GM19372 (cell line): ENCODE results near the gene DHX58.

ENCODE experiments used
- ATAC-seq: cut with Tn5 transposase; IDR thresholded peaks from one replicate; pipeline ENCODE4 v1.9.1; 2021; ENCODE audit warnings: mild to moderate bottlenecking, low read depth, moderate library complexity; ENCODE audit not compliant: unreplicated experiment

DHX58 gene

DNA sequence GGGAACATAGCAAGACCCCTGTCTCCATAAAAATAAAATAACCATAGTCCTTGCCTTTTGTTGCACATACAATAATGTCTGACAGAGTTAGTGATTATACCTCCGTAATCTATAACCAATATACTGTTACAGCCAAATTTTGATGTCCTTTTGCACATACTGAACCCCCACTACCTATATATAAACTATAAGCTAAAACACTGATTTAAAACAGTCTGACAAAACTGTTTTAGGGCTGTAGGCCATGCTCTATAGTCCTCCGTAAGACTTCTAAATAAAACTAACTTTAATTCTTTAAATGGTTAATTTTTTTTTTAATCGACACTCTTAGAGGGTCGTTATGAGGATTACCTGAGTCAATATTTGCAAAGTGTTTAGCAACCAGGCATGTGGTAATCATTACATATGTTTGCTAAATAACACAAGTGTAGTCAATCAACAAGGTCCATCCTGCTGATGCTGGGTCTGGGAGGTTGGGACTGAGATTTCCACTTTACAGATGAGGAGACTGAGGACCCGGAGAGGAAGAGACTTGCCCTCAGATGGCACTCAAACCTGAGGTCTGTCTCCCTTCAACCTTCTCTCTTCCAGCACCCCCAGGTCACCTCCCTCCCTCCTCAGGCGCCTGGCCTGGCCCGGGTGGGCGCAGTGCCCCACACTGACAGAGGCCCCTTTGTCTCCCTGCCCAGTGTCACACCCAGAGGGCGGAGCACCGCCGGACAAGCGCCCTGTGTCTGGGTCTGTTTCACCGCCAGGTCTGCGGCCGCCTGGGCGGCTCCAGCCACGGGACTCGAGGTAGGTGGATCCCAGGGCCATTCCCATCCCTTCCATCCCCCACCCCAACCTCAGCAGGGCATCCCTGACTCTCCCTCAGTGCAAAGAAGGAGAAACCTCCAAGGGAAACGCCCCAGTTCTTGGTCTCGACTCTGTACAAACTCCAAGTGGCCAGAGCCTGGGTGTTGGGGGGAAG lies 24.5 kb downstream of the DHX58 start:
- no peak for ATAC-seq

DNA sequence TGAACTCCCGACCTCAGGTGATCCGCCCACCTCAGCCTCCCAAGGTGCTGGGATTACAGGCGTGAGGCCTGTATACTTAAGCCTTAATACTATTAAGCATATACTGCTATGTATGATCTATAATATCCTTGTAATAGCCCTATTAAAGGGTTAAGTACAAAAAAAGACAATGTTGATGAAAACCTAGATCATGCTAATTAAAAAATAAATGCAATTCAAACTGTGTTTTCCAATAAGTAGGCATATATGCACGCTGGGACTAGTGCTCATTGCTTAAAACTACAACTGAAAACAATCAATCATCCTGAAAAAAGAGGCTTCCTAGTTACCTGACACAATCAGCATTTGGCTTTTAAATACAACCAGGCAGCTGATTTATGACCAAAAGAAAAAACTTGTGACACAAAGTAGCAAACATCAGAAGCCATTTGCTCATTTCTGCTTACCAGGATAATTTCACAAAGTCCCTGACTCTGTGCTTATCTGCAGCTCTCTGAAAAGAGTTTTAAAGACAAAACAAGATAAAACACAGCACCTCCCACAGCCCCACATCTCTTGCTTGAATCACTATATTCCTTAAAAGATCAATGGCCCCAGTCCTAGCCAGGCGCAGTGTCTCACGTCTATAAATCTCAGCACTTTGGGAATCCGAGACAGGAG lies 25.3 kb downstream of the DHX58 start:
- ATAC-seq, result no peak

DNA sequence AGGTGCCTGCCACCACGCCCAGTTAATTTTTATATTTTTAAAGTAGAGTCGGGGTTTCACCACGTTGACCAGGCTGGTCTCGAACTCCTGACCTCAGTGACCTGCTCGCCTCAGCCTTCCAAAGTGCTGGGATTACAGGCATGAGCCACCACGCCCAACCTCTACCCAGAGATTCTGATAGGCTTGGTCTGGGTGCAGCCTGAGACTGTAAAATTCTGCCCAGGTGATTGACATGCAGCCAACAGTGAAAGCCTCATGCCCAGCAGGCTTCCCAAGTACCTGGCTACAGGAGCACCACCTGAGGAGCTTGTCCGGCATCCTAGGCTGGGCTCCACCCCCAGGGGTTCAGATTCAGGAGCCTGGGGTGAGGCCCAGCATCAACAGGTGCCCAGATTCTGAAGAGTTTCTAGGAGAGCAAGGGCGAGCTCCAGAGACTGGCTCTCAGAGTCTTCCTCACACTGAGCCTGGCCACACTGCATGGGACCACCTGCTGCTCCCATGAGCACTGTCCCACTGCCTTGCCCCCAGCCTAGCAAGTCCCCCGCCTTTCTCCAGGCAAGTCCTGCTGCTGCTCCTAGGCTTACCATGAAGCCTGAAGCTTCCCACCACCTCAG lies 30.9 kb downstream of the DHX58 start:
- no peak for ATAC-seq

DNA sequence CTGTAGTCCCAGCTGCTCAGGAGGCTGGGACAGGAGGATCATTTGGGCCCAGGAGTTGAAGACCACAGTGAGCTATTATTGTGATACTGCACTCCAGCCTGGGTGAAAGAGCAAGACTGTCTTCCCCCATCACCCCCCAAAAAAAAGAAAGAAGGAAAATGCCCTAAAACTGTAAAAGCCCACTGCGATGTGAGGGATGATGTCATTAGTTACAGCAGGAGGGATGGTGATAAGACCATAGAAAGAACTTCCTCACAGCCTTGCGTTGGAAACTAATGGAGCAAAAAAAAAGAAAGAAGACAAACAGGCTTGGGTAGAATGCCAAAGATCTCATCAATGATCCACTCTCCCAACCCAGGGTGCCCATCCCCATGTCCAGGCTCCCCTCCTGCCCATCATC lies 33.0 kb downstream of the DHX58 start:
- ATAC-seq, result no peak

DNA sequence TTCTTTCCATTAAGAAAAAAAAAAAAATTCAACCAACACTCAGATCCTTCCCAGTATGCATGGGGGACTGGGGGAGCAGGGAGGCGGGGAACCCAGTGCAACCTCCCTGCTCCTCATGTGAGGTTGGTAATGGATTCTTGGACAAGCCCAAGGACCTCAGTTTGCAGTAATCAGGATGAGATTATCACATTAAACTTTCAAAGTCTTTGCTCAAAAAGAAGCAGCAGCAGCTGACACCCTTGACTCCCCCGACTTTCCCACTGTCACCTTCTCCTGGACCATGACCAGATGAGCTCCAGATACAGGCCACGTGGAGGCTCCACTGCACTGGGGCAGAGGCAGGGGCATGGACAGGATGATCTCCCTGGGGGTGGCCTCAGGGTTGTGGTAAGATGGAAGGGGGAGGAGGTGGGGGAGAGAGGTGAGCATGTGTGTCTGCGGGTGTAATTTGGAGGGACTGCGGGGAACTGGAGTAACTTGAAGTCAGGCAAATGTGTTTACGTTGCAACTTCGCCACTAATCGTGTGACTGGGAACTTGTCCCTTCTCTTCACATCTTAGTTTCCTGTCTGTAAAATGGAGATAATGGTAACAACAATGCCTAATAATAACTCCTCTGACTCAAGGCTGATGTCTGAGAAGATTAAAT lies 34.0 kb downstream of the DHX58 start:
- no peak for ATAC-seq

DNA sequence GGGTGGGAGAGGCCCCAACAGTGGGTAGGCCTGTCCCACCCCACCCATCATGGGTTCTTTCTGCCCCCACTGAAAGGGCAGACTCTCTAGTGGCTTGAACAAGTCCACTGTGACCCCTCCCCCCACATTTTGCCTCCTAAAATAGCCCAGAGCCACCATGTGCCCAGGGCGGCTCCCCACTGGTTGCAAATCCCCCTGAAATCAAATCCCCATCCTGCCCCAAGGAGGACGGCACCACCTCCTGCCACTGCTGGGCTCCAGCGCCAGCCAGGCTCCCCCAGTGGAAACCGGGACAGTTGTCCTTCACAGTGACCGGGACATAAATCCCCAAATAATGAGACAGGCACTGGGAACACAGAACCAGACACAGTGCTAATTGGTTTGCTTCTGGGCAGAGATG lies 34.8 kb downstream of the DHX58 start:
- no peak for ATAC-seq

DNA sequence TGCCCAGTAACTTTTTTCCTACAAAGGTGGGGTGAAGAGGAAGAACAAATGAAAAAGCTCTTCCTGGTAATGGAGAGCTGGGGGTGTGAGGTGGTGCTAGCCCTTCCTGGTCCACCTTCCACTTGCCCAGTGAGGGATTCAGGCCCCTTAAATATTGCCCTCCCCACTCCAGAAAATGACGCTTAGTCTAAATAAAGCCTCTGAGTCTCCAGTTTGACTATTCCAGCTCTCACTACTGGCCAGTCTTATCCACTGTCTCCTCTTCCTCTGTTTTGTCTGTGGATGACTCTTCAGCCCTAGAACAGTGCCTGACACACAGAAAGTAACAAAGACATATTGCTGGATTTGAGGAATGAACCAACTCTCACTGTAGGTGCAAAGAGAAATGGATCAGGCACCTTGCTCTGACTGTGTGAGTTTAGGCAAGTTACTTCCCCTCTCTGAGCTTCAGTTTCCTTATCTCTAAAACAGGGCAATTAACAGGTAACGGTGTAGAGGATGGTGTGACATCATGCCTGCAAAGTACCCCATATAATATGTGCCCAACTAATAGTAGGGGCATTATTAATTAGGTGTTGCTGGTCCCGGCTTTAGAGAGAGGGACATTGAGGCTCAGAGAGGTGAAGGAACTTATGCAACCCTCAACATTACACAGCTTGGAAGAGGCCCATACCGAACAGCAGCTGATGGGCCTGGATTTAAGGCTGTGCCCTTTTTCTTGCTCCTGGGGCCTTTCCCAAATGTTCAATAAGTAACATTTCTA lies 35.5 kb downstream of the DHX58 start:
- no peak for ATAC-seq

DNA sequence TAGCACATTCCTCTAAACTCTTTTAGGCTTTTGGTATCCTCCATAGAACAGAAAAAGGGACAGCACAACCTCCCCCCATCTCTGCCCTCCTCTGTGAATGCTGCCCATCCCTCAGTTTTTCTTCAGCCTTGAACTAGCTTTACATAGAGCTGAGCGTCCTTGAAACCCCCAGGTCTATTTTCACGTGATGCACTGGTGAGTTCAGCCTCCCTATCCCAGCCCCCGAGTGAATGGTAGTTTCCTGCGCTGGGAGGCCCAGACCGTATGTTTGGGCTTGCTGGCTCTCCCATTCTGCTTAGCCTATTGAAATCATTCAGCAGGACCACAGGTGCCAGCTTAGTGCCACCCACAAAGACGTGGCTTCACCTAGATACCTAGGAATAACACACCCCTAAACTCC lies 36.7 kb downstream of the DHX58 start:
- no peak for ATAC-seq

DNA sequence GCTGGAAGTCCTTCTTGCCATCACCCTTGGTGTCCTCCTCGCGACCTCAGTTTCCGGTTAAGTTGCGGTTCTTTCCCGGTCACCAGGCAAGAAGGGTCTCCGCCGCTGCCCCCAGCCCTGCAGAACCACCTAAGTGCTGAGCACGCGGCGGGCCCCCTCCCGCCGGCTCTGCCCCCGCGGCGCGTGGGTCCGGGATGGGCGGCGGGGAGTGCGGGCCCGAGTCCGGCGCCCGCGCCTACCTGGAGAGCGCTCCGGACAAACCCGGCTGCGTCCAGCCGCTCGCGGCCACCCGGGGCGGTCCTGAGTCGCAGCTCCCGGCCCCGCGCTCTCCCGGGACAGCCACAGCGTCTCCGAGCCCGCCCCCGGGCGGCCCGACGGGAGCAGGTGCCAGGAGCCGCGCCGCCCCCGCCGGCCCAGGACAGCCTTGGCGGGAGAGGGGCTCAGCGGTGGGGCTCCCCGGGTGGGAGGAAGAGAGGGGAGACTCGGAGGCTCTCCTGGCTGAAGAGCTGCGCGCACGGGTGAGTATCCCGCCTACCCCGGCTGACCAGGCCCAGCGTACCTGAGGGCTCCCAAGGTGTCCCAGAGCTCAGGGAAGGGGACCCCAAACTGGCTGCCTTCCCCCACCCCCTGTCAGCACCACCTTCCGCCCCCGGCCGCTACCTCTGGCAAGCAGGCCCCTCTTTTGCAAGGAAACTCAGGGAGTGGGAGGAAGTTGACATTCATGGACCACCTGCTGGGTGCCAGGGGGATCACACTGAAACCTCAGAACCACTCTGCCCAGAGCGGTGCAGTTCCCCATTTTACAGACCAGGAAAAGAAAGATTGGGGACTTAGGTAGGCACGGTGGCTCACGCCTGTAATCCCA lies 40.0 kb downstream of the DHX58 start:
- ATAC-seq, result no peak

DNA sequence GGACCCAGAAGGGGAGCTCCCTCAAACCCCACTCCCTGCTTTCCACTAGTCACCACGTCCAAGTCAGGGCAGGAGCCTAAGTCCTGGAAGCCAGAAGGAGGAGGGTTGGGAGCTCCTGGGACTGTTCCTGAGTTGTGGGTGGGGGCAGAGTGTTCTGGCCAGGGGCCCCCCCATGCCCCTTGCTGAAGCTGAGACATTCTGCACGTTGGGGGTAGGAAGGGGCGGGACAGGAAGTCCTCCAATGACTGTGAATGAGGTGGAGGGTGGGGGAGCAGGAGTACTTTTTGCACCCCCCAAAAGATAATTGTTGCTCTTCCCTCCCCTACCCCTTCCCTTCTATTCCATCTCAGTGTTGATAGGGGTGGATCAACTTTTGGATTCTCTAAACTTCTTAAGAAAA lies 40.7 kb downstream of the DHX58 start:
- ATAC-seq, result no peak

DNA sequence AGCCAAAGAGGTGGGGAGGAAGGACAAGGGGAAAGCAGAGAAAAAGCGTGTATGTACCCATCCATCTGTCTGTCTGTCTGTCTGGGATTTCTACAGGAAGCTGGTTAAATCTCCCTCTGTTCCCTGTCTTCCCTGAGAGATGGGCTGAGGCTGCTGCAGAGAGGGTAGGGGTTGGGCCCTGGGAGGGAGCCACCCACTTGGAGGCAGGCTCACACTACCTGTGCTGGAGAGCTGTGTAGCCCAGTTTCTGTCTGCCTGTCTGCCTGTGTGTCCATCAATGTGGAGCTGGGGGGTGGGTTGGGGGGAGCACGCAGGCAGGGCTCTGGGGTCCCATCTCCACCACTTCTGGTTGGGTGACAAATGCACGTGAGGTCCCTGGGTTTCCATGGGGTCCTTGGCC lies 43.5 kb downstream of the DHX58 start:
- ATAC-seq, result no peak

DNA sequence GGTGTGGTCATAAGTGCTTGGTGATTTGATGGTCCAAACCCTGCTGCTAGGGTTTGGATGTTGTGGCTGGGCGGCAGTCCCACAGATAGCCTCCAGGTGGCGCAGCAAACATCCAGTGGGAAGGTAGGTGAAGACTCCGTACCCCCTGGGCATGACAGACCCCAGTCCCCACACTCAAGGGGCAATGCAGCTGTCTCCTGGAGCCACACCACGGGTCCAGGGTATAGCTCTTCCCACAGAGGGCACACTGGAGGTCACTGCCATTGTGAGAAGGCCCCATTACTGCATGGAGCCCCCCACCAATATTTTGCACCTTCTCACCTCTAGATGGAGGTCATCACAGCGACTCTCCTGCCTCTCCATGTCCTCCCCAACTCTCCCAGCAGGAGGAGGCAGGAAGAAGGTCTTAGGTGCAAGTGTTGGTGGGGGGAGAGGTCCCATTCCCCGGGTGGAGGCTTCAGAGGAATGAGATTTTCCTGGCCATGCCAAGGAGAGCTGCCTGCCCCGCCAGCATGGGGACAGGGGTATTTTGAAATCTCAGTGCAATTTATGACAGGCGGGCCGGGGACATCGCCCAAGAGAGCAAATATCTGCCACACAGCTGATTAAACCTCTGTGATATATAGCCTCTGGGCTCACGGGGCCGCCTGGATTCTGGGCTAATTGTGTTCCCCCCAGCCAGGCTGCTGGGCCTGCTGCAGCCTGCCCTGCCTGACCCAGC lies 45.0 kb downstream of the DHX58 start:
- no peak for ATAC-seq

DNA sequence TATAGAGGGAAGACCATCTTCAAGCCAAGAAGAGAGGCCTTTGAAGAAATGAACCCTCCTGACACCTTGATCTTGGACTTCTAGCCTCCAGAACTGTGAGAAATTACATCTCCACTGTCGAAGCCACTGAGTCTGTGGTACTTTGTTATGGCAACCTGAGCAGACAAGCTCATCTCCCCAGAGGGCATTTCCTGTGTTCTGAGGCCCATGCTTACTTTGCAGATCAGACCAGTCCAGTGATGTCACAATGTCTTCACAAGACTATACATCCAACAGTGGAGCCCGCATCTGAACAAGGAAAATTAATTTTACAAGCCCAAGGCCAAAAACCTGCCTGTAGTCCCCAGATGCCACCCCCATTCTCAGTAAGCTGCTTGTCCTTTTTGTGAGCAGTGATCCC lies 47.3 kb downstream of the DHX58 start:
- ATAC-seq, result no peak

DNA sequence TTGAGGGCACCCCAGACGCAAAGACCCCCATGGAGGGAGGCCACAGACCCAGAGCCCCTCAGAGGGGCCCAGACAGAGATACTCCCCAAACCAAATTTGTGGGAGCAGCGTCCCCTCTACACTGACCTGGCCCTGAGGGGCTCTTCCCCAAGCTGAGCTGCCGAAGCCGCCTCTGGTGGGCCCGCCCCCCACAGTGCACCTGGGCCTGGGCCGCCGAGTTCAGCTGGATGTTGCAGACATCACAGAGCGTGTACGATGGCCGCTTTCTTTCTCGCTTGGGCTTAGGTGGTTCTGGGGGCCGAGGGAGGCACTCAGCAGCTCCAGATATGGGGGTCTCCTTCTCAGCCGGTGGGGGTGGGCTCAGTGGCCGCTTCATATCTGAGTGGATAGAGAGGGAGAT lies 49.8 kb downstream of the DHX58 start:
- ATAC-seq, result no peak

DNA sequence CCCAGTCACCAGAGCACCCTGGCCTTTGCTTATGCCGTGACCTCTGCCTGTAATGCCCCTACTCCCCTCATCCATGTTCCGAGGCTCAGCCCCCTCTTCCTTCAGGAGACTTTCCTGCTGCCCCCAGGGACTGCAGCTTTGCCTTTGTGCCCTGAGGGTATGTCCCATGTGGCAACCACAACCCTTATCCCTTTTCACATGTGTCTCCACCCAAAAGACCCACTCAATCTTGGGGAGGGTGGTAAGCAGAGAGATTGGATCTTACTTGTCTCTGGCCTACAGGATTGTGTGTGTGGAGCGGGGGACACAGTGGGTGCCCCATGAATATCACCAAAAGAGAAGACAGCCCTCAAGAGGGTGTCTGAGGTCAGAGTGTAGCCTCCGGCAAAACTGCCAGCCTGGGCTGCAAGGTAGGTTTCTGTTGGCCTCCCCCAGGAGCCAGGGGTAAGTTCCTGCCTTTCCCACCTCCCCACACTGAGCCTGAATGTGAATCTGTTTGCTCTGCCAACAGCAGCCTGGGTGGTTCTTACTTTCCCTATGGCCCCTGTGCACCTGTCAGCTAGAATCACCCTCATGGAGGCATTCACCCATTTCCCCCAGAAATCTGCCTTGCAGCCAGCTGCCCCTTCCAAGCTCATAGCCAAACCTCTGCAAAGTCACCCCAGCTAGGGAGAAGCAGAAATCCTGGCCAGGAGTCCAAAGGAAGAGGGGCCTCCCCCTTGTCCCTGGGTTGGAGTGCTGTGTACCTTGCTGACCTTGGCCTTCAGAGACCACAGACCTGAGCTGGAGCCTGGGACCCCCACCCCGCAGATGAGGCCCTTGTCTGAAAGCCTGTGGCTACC lies 50.6 kb downstream of the DHX58 start:
- ATAC-seq, result no peak

DNA sequence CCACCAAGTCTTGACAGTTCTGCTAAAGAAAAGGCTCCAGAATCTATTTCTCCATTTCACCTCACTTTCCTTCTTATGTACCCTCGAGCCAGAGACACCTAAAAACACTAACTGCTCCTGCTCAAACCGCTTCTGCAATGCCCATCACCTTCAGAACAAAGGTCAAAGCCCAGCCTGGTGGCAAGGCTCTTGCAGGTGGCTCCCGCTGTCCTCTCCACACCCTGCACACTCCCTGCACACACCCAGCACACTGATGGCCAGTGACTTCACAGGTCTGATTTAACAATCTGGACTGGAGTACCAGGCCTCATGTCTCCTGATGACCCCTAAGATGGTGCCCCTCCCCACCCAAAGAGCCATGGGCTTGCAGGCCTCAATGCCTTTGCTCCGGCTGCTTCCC lies 52.3 kb downstream of the DHX58 start:
- ATAC-seq, result no peak

DNA sequence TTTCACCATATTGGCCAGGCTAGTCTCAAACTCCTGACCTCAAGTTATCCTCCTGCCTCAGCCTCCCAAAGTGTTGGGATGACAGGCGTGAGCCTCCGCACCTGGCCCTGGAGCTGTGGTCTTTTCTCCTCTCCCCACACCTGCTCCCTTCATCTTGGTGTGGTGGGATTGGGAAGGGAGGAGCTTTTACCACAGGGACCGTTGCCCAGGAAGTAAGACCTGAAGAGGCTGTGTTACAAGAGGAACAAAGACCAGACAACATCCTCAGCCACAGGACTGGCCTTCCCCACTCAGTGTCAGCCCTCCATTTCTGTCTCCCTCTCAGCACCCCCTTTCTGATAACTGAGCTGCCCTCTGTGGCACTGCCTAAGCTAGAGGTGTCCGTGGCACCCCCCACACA lies 52.7 kb downstream of the DHX58 start:
- no peak for ATAC-seq

DNA sequence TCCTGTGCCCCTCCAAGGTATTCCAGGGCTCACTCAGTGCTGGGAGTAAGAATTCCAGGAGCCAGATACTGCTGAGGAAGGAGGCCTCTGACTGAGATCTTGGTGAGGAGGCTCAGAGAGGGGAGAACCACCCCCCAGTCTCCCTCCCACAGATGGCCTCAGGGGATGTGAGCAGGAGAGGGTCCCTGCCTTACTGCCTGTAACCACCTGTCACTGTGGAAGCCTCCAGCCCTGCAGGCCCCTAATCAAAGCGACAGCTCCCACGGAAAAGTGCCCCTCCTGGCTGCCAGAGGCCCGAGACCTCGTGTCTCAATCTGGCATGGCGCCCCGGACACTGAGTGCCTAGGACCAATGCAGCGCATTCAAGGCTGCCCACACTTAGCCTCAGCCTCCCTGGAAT lies 54.5 kb downstream of the DHX58 start:
- ATAC-seq, result no peak
